Subcutaneous adipose tissue (tissue), 4 donors: ENCODE results near the gene FBXO42. TPM values are rescaled to one million over a fixed set of nuclear protein-coding genes. Genes with fewer than 3 reads are reported as not detected.

Source experiments
- CTCF ChIP-seq: fragments of 450-650 bp; IDR thresholded peaks from one replicate; pipeline ENCODE4 v1.5.1; 2016; ENCODE audit warnings: low read depth, mild to moderate bottlenecking, control low read depth, antibody characterized with exemption, moderate library complexity
- total RNA-seq, 4 donors: library from RNA; depleted of rRNA; stranded (reverse); fragments of >200 nt; gene quantifications; one replicate each; pipeline ENCODE4 v1.1.0, GENCODE V29; 2016

Gene FBXO42
- total RNA-seq, 4 donors from 2014 or later = 21.4 to 26.9 (median 23.6) TPM

GRCh38 chr1:16241221-16241708 is 111.0 kb downstream of the FBXO42 start:
- no peak for TF ChIP-seq CTCF

GRCh38 chr1:16239972-16240491 is 112.2 kb downstream of the FBXO42 start:
- TF ChIP-seq CTCF = no peak

GRCh38 chr1:16237343-16237830 is 114.9 kb downstream of the FBXO42 start:
- no peak for TF ChIP-seq CTCF

- TF ChIP-seq CTCF = no peak
These were observed 115.6 kb downstream of the FBXO42 start, which contains the start of gene CPLANE2 for GRCh38 chr1:16236511-16237342. Gene CPLANE2 (minus strand): TSS chr1:16237183. CDS start chr1:16236742, 441 bp downstream.

GRCh38 chr1:16235944-16236510 is 116.3 kb downstream of the FBXO42 start:
- TF ChIP-seq CTCF = no peak

- no peak for TF ChIP-seq CTCF
These were observed 116.9 kb downstream of the FBXO42 start for GRCh38 chr1:16235347-16235746.

GRCh38 chr1:16233431-16233830 is 118.8 kb downstream of the FBXO42 start:
- no peak for TF ChIP-seq CTCF
